ENCODE data around the gene RPGR.
A peak's percentile ranks its signal among the peaks of the same experiment; 100 is the strongest.

Gene RPGR

DNA sequence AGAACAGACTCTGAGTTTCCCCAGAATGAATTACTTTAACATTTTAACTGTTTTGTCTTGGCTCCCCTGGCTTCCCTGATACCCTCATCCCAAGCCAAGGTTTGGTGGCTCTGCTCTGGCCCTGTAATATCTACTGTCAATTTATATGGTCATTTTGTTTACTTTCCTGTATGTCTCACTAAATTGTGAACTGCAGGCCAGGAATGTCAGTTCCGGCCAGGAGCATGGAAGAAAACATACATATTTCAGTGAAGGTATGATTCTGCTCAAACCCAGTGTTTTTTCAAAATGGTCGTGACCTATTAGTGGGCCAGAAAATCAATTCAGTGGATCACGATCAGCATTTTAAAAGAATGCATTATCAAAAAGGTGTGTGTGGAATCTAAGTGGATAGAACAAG is 1.2 kb downstream of the RPGR start:
- no peak for DNase-seq

GRCh38 chrX:38320819-38321218 is 6.5 kb downstream of the RPGR start:
- DNase-seq, result no peak

DNA sequence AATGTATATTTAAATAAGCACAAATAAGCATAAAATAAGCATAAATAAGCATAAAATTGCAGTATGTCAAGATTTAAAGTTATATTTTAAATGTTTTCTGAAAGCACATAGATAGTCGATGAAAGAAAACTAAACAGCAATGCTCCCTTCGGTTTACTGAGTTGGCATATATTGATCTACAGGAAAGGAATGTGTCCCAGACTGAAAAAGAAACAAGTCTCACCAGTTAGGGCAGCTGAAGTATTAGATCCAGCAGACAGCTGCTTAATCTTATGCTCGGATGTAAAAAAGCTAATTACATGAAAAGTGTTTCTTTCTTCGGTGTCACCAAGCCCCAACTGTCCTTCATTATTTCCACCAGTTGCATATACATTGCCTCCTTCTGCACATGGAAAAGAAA is 8.7 kb downstream of the RPGR start:
- no peak for DNase-seq

DNA sequence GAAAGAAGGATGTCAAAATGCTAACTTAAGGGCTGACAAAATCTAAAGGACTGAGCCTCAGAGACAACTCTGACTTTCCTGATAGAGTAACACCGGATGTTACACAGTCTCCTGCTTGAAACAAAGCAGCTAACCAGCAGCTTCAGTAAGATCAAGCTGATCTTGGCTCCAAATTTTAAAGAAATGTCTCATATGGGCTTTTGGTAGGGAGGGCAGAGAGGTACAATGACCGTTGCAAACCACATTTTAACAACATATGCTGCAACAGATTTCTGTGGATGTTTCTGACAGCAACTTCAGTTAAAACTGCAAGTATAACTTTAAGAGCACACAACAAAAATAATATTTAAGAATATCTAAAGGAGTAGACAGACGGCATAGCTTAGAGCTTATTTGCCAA is 9.1 kb downstream of the RPGR start:
- DNase-seq, result no peak

DNA sequence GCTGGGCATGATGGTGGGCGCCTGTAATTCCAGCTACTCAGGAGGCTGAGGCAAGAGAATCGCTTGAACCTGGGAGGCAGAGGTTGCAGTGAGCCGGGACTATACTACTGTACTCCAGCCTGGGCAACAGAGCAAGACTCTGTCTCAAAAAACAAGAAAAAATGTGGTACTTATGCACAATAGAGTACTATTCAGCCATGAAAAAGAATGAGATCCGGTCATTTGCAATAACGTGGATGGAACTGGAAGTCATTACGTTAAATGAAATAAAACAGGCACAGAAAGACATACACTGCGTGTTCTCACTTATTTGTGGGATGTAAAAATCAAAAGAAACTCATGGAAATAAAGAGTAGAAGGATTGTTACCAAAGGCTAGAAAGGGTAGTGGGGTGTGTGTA is 12.1 kb downstream of the RPGR start:
- DNase-seq, result no peak

GRCh38 chrX:38313190-38313589 is 14.1 kb downstream of the RPGR start:
- no peak for DNase-seq

DNA sequence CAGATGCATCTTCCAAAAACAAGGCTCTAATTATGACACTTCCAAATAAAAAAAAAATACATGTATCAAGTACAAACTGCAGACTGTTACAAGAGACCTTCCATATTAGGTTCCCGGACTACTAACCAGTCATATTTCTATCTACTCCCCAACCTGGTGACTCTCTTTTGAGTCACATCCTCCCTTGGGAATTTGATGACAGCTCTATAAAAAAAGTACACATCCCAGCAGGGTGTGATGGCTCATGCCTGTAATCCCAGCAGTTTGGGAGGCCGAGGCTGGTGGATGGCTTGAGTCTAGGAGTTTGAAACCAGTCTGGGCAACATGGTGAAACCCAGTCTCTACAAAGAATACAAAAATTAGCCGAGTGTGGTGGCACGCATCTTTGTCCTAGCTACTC is 14.9 kb downstream of the RPGR start:
- no peak for DNase-seq

DNA sequence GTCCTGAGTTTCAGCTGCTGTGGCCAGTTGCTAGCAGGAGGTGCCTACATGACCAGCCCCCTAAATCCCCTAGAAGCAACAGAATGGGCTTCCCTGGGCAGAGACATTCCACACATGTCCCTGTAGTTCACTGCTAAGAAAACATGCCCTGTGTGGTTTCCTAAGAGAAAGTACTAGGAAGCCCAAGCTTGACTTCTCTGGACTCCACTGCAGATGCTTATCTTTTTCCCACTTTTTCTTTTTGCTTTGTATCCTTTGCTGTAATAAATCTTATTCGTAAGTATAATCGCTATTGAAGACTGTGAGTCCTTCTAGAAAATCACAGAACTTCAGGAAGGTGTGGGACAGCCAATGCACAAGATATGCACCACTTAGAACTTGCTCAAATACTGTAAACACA is 15.6 kb downstream of the RPGR start:
- DNase-seq, result no peak

DNA sequence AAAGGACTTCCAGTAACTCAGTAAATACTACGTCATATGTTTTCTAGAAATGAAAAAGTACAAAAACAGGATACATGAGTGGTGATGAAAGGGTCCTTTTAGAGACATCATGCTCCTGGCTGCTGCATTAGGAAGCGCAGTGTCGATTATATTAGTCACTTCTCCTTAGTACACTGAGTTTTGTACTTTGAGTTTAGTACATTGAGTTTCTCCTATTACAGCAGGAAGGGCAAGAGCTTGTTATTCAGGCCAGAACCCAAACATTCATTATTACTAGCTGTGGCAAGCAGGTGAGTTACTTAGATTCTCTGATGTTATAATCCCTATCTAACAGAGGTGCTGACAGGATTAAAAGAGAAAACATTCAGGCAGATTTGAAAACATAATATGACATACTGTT is 21.3 kb downstream of the RPGR start:
- no peak for DNase-seq

DNA sequence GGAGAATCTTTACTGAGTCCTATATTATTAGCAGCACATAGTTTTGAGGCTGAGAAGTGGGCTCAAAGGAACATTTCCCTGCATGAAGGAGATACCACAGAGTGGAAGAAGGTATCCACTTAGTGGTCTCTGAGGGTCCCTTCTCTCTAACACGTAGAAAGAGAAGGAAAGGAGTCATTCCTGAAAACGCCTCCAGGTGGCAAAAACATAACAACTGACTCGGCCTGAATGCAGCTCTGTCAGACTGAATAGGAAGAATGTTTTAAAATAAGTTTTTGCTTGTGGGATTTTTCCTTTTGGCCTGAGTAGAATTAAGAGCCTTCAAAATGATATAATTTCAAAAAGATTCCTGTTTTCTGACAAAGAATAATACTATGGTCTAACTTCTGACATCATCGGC is 23.3 kb downstream of the RPGR start:
- DNase-seq, result no peak

GRCh38 chrX:38293741-38294140 is 33.6 kb downstream of the RPGR start:
- no peak for DNase-seq

DNA sequence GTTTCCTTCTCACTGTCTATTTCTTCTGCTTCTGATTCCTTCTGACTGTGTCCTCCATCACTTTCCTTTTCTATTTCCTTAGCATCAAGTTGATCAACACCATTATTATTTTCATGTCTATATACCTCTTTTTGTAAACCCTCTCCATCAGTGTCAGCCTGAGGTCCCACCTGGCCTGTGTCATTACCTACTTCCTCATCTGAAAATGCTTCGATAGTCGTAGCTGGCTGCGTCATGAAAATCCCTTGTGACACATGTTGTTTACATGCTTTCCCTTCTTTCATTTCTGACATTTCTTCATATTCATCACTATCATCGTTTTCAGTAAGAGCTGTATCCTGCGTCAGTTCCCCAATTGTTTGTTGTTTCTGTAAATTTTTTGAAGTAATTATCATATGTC is 39.6 kb downstream of the RPGR start:
- no peak for DNase-seq

DNA sequence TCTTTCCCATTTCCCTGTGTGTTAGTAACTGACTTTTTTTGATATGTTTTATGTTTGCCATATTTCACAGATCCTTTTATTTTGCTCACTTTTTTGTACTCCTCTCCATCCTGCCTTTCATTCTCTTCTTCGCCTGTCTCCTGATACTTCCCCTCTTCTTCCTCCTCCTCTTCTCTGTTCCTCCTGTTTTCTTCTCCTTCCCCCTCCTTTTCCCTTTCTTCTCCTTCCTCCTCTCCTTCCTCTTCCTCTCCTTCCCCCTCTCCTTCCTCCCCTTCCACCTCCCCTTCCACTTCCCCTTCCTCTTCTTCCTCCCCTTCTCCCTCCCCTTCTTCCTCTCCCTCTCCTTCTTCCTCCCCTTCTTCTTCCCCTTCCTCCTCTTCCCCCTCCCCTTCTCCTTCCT is 41.7 kb downstream of the RPGR start:
- DNase-seq, result no peak

- no peak for DNase-seq
These were observed 45.3 kb downstream of the RPGR start for GRCh38 chrX:38282049-38282448.

GRCh38 chrX:38279188-38279587 is 48.1 kb downstream of the RPGR start:
- no peak for DNase-seq

DNA sequence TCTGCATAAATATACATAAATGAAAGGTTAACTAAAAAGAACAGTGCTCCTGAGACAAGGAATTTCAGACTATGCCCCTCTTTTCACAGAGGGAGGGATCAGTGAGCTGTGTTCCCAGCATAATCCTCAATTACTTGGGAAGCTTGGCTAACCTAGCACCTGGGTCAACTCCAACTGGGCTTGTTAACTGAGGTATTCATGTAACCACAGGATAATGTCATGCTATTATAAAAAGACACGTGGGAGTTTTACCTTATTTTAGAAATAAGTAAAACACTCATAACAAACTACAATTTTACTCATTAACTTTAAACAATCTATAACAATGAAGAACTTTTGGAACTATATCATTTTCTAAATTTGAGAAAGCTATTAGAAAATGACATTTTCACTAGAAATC is 48.6 kb downstream of the RPGR start:
- DNase-seq, result no peak

GRCh38 chrX:38277802-38278201 is 49.5 kb downstream of the RPGR start:
- DNase-seq, result no peak

GRCh38 chrX:38277136-38277535 is 50.2 kb downstream of the RPGR start:
- no peak for DNase-seq

GRCh38 chrX:38276089-38276488 is 51.2 kb downstream of the RPGR start:
- no peak for DNase-seq

DNA sequence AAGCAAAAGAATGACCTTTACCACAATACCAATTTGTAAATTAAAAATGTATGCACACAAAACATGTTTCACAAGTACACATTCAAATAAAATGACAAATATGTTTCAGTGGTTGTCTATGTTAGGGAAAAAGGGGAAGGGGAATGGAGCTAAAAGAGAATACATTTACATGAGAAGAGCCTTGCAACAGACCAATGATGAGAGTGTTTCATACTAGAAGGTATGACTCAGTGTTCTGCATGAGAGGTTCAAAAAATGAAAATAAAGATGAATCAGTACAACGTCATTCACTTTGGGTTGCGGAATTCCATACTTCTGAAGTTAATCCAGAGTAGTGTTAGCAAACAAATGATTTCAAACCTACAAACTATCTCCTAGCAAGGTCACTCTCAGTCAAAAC is 51.7 kb downstream of the RPGR start:
- DNase-seq, result no peak

DNA sequence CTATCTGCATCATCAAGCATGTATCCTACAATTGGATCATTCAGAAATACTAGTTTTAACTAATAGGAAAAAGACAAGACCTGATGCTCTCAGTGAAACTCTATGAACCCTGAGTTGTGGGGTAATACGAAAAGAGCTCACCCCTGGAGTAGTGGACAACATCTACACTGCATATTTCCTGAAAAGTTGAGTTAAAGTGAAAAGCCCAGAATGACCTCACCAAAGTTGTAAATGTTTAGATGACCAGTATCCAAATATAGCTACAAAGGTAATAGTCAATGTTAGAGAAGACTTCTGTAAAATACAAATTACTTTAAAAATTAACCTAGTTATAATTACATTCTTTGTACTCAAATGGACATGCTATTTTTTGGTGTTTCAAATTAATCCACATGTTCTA is 53.9 kb downstream of the RPGR start:
- no peak for DNase-seq

DNA sequence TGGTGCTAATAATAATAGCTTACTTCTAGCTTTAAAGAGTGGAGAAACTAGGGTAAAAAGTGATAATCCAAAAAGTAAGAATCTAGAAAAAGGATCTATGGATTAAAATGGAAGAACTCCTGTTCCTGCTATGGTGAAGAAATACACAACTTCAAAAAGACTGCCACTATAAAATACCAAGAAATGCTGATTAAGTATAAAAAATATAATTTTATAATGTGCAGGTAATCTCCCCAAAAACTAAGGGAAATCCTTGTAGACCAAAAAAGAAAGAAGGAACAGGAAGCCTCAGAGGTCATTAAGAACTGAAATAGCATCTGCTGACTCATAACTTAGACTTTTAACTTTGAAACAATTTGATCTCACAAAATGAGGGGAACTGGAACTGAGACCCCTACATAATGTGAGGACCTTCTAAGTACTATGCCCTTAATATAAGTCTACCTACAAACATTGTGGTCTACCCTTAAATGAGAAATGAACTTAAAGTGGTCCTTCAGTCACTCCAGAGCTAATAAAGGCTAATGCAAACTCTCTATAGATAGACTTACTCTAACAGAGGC is 56.1 kb downstream of the RPGR start:
- DNase-seq, result no peak

- DNase-seq, result no peak
These were observed 59.3 kb downstream of the RPGR start for GRCh38 chrX:38268011-38268410.

DNA sequence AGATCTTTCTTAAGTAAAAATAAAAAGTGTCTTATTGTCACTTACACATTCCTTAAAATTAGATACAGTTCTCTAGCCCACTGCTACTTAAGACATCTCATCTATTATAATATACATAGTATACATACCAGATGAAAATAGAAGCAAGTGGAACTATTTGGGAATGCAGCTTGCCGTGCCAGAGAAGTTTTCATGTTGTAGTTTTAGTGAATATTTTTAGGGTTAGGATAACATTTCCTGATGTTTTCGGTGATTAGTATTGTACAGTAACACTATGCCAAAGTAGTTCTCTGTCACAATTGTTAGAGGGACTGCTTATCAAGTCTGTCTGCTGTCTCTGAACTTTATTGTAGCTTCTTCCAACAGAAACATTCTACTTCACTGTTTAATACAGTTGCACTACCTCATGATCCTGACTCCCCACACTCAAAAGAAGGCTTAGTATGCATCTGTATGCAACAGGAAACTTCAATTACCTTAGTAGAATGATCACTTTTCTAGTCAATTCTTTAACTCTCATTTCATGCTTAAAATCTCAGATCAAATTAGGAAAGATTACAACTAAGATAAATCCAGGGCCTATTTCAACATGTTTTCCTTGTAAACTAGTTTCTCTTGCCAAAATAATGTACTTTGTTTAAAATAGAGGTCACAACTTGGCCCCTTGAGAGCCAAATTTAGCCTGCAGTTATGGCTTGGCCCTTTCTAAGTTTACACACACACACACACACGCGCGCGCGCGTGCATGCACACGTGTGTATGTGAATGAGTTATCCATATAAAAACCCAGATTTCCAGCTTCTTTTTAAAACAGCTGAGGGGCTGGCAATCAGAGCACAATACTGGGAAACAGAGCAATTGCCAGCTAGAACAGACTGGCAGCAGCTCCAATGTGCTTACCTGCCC is 64.3 kb downstream of the RPGR start:
- no peak for DNase-seq

- peak; percentile 4 for DNase-seq
These were observed 67.1 kb downstream of the RPGR start for GRCh38 chrX:38260231-38260630.

All from NCI-H526 treated with DMSO at 0.1 percent for 48 hours (cell line).